Ascending aorta (tissue), 2 donors: Measurements from ENCODE around the gene AOPEP. TPM values are rescaled to one million over a fixed set of nuclear protein-coding genes. Genes with fewer than 3 reads are reported as not detected.

Experiments used
- DNase-seq, 2 donors: peaks; one replicate each; pipeline ENCODE4 v3.0.0-alpha.2; 2019; ENCODE audit warnings: low spot score in 2 of 2
- H3K27ac ChIP-seq, 2 donors: fragments of 200-600 bp; sonication (generic); one replicate each; pipeline ENCODE4 v1.5.1; 2016 to 2017; ENCODE audit warnings: mild to moderate bottlenecking in 1 of 2
- H3K27me3 ChIP-seq: fragments of 200-600 bp; sonication (generic); one replicate; pipeline ENCODE4 v1.5.1; 2017
- H3K36me3 ChIP-seq, 2 donors: fragments of 200-600 bp; sonication (generic); one replicate each; pipeline ENCODE4 v1.5.1; 2016
- H3K4me1 ChIP-seq, 2 donors: fragments of 200-600 bp; sonication (generic); one replicate each; pipeline ENCODE4 v1.5.1; 2016 to 2017; ENCODE audit warnings: mild to moderate bottlenecking in 1 of 2
- H3K4me3 ChIP-seq, 2 donors: fragments of 200-600 bp; sonication (generic); one replicate each; pipeline ENCODE4 v1.5.1; 2016 to 2017; ENCODE audit warnings: mild to moderate bottlenecking in 1 of 2
- H3K9me3 ChIP-seq, 2 donors: fragments of 200-600 bp; sonication (generic); one replicate each; pipeline ENCODE4 v1.5.1; 2016
- intact Hi-C: fragments of 100-400 bp; cut with DNase I; formaldehyde crosslinking; loops from one replicate; pipeline ENCODE4 v1.15.1; 2023
- total RNA-seq: library from RNA; depleted of rRNA; stranded (reverse); fragments of >200 nt; gene quantifications from one replicate; pipeline ENCODE4 v1.1.0, GENCODE V29; 2016
- TF ChIP-seq, protein P1 (sequence below), 3 experiments: fragments of 200-600 bp in 2 of 3; fragments of 450-650 bp in 1 of 3; sonication (generic) in 2 of 3; IDR thresholded peaks; one replicate each; pipeline ENCODE4 v1.5.1; 2016 to 2019; ENCODE audit warnings: antibody characterized with exemption in 3 of 3, mild to moderate bottlenecking in 1 of 3, moderate library complexity in 1 of 3

The AOPEP gene
- total RNA-seq, 1 donor from 2014 or later: 333 TPM

DNA sequence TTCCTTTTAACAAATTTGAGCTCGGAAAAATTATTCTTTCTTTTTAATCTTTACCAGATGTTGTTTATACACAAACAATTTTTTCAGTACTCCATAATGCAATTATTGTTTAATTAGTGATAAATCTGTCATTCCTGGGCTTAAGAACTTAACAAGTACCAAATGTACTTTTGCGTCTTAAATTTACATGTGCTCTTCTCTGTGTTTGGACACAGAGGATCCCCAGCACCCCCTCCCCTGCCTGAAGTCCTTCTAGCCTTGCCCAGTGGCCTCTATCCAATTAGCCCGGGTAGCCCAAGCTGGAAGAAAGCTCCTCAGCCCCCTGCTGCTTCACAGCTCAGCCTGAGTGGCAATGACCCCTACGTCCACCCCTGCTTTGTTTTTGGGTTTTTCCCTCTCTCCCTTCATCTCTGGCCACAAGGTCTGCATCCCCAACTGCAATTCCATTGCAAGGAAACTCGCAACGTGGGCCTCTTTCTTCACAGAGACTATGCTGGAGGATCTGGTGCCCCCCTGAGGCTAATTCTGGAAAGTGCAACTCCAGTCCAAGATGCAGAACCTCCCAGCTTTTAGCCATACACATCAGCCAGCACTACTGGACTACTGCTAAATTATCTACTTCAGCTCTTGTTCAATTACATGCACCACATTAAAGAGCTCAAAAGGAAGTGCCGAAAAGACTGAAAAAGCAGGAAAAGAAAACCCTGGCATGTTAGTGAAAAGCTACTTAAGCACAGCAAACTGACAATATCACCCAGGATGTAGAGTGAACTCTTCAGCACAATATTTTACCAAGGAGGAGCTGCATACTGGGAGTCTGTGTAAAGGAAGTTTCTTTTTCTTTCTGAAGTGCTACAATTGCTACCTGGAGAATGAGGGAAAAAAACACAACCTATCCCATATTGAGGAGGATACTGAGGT, 404.8 kb downstream of the AOPEP start:
- Histone ChIP-seq H3K27ac (no peak overlapping the region), H3K9me3 (no peaks in the 10 kb centered on the region), H3K4me3 (no peak overlapping the region), H3K4me1 (peaks cover 6 to 10% of the 10 kb centered on the region in 2 donors), H3K27me3 (no peaks in the 10 kb centered on the region), H3K36me3 (peaks cover 0 to 3% of the 10 kb centered on the region in 2 donors)
- DNase-seq: peak in 1 of 2 donors; percentile 79
- TF ChIP-seq, protein P1, sequence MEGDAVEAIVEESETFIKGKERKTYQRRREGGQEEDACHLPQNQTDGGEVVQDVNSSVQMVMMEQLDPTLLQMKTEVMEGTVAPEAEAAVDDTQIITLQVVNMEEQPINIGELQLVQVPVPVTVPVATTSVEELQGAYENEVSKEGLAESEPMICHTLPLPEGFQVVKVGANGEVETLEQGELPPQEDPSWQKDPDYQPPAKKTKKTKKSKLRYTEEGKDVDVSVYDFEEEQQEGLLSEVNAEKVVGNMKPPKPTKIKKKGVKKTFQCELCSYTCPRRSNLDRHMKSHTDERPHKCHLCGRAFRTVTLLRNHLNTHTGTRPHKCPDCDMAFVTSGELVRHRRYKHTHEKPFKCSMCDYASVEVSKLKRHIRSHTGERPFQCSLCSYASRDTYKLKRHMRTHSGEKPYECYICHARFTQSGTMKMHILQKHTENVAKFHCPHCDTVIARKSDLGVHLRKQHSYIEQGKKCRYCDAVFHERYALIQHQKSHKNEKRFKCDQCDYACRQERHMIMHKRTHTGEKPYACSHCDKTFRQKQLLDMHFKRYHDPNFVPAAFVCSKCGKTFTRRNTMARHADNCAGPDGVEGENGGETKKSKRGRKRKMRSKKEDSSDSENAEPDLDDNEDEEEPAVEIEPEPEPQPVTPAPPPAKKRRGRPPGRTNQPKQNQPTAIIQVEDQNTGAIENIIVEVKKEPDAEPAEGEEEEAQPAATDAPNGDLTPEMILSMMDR (IDR thresholded peaks at IDR 0.05): peak; percentile 79 to 88 (median 85)
- intact Hi-C loops: loop anchor here (1.0 kb wide), 1 partner anchor 450 kb away; no protein-coding TSS in a partner anchor

DNA sequence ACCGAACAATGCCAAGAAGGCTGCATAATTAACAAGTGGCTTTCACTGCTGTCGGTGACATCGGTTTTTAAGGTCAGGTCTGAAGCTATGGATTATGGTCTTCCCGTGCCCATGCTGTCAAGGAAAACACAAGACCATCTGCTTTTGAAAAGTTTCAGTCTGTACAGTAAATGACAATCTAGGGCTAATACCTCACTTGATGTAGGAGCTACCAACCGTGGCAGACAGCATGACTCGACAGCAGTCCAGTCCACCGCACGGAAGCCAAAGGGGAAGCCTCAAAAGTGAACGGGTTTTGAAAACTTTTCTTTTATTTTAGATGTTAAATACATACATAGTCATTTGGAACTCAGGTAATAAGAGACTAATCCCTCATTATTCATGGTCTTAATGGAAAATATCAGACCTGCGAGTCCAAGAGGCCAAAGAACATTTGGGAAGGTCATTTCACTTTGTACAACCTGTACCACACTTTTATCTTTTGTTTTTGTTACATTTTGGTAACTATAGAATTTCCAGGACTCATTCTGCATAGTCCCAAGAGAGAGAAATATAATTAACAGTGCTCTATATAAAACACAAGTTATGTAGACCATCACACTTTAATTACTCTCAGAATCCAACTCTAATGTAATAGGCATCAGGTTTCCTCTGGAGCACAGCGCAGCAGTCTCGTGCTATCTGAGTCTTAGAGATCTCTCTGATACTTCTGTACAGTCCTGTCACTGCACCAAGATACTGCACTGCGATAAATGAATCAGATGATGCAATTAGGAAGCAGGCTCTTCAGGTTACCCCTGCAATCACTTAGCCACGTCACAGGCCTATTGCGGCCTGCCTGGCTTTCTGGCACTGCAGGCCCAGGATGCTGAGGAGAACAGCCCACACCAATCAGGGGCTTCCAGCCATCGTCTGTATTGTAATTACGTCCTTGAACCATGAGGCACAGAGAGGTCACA, 406.1 kb downstream of the AOPEP start:
- Histone ChIP-seq H3K27me3 (no peaks in the 10 kb centered on the region), H3K4me1 (peaks cover 0 to 3% of the 10 kb centered on the region in 2 donors), H3K27ac (no peak overlapping the region), H3K36me3 (peaks cover 0 to 3% of the 10 kb centered on the region in 2 donors), H3K4me3 (no peak overlapping the region), H3K9me3 (no peaks in the 10 kb centered on the region)
- TF ChIP-seq, protein P1 (IDR thresholded peaks at IDR 0.05): no peak
- DNase-seq: no peak
- intact Hi-C loops: no loop called here

DNA sequence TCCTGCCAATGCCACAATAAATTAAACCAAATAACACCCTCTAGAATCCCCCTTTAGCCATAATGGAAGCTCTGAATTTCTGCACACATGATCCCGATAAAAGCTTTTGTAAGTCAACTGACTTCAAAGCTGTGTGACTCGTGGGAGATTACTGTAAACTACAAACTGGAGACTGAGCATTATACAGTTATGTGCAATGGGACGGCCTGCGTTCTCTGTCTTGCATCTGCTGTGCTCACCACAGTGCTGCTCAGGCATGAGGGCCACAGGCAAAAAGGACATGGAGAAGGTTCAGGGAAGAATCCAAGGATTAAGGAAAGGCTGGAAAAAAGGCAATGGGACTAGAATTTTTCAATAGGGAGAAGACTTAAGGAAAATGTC, 406.8 kb downstream of the AOPEP start:
- intact Hi-C loops: no loop called here
- Histone ChIP-seq H3K4me1 (no peaks in the 10 kb centered on the region), H3K4me3 (no peak overlapping the region), H3K27me3 (no peaks in the 10 kb centered on the region), H3K27ac (no peak overlapping the region), H3K36me3 (peaks cover 0 to 3% of the 10 kb centered on the region in 2 donors), H3K9me3 (no peaks in the 10 kb centered on the region)
- TF ChIP-seq, protein P1 (IDR thresholded peaks at IDR 0.05): no peak
- no peak for DNase-seq

DNA sequence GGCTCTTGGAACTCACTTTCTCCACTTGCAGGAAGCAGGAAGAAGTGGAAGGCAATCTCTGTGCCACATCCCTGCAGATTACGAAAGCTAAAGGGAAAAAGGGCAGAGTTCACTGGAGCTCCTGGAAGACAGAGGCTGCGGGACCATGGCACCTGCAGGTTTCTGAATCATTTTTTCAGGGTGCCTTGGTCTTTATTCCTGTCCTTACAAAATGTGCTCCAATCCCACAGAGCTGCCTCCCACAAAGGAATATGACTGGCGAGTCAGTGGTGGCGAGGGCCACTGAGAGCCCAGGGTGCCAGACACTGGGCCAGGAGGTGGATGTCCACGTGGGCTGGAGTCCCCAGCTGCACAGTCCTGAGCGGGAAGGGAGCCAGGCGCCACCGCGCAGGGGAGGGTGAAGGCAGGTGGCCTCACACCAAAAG, 408.0 kb downstream of the AOPEP start:
- H3K27ac ChIP-seq: no peak overlapping the region
- no peaks in the 10 kb centered on the region for H3K27me3 ChIP-seq
- no peak overlapping the region for H3K4me3 ChIP-seq
- no peaks in the 10 kb centered on the region for H3K9me3 ChIP-seq
- H3K4me1 ChIP-seq: no peaks in the 10 kb centered on the region
- H3K36me3 ChIP-seq: peaks cover 0 to 3% of the 10 kb centered on the region in 2 donors
- TF ChIP-seq, protein P1 (IDR thresholded peaks at IDR 0.05): no peak
- no peak for DNase-seq
- intact Hi-C loops: no loop called here

DNA sequence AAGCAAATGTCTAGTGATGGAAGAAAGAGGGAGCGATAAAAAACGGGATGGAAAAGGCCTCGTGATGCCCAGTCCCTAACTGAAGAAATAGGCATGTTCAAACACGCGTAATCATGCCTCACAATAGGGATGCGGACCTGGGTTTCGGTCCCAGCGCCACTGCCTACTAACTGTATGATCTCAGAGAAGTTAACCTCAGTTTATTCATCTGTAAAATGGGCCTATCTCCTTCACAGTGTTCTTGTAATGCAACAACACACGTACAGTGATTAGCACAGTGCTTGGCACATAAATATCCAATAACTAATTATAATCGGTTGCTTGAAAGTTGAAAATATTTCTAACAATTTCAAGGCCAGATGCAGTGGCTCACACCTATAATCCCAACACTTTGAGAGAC, 409.3 kb downstream of the AOPEP start:
- peaks cover 0 to 3% of the 10 kb centered on the region in 2 donors for H3K36me3 ChIP-seq
- DNase-seq: no peak
- H3K27ac ChIP-seq: no peak overlapping the region
- intact Hi-C loops: no loop called here
- TF ChIP-seq, protein P1 (IDR thresholded peaks at IDR 0.05): no peak
- no peaks in the 10 kb centered on the region for H3K4me1 ChIP-seq
- H3K4me3 ChIP-seq: no peak overlapping the region
- no peaks in the 10 kb centered on the region for H3K9me3 ChIP-seq
- H3K27me3 ChIP-seq: no peaks in the 10 kb centered on the region

Other genes starting within 250 kb of the AOPEP start
- not detected for gene PCAT7, start 171.6 kb upstream of the AOPEP start, total RNA-seq
- not detected for gene FBP2, start 132.9 kb upstream of the AOPEP start, total RNA-seq
- 4.8 TPM for gene FBP1, start 87.2 kb upstream of the AOPEP start, total RNA-seq